GM19372 (cell line): Measurements from ENCODE around the gene PTPN11.

Experiments
- ATAC-seq: cut with Tn5 transposase; IDR thresholded peaks from one replicate; pipeline ENCODE4 v1.9.1; 2021; ENCODE audit warnings: mild to moderate bottlenecking, low read depth, moderate library complexity; ENCODE audit not compliant: unreplicated experiment

Gene PTPN11

GRCh38 chr12:112536367-112536730 is 117.6 kb downstream of the PTPN11 start:
- ATAC-seq = no peak

GRCh38 chr12:112537710-112538396 is 119.1 kb downstream of the PTPN11 start:
- ATAC-seq = no peak

- no peak for ATAC-seq
Measured at GRCh38 chr12:112538740-112539139, 120.0 kb downstream of the PTPN11 start.

- no peak for ATAC-seq
Measured at GRCh38 chr12:112539221-112539620, 120.5 kb downstream of the PTPN11 start.

GRCh38 chr12:112540021-112540420 is 121.3 kb downstream of the PTPN11 start:
- ATAC-seq = no peak

- no peak for ATAC-seq
Measured at GRCh38 chr12:112543751-112544150, 125.0 kb downstream of the PTPN11 start.

GRCh38 chr12:112546339-112546738 is 127.6 kb downstream of the PTPN11 start:
- no peak for ATAC-seq

GRCh38 chr12:112546996-112547395 is 128.2 kb downstream of the PTPN11 start:
- no peak for ATAC-seq

GRCh38 chr12:112549031-112549430 is 130.3 kb downstream of the PTPN11 start:
- ATAC-seq = no peak

GRCh38 chr12:112551681-112552080 is 132.9 kb downstream of the PTPN11 start:
- ATAC-seq = no peak

GRCh38 chr12:112555621-112556233 is 137.0 kb downstream of the PTPN11 start:
- ATAC-seq = no peak

GRCh38 chr12:112557951-112558630 is 139.3 kb downstream of the PTPN11 start:
- ATAC-seq = no peak
